Measurements from ENCODE around the gene EDC3.

The EDC3 gene

GRCh38 chr15:74595271-74595670 is 100.6 kb downstream of the EDC3 start:
- H3K9me2 ChIP-seq (replicated peaks; ENCODE audit: insufficient read depth, low read length), result no peaks in the 10 kb centered on the region
- TF ChIP-seq CTCF (IDR thresholded peaks at IDR 0.05; ENCODE audit: insufficient read depth, low read length, poor library complexity, severe bottlenecking) (no peak), EZH2phosphoT487 (conservative IDR thresholded peaks at IDR 0.05; ENCODE audit: low read length) (no peak)
- no peak overlapping the region for H3K9ac ChIP-seq (ENCODE audit: low read length)
- H4K20me1 ChIP-seq (ENCODE audit: low read depth, low read length), result no peaks in the 10 kb centered on the region
- H3K4me2 ChIP-seq (ENCODE audit: low read depth, low read length, poor library complexity, severe bottlenecking), result no peak overlapping the region
- H3K4me3 ChIP-seq (ENCODE audit: insufficient read depth, low read length, poor library complexity, severe bottlenecking), result no peak overlapping the region
- H3K36me3 ChIP-seq (ENCODE audit: low read length), result no peaks in the 10 kb centered on the region
- H3F3A ChIP-seq (ENCODE audit: insufficient read depth), result no peaks in the 10 kb centered on the region
- no peak overlapping the region for H3K27ac ChIP-seq (ENCODE audit: low read depth, low read length)
- H2AFZ ChIP-seq (ENCODE audit: low read depth, low read length, severe bottlenecking), result no peak overlapping the region
- H3K27me3 ChIP-seq (ENCODE audit: low read length), result no peaks in the 10 kb centered on the region
- H3K9me3 ChIP-seq (ENCODE audit: insufficient read depth, low read length), result no peaks in the 10 kb centered on the region
- H3K79me2 ChIP-seq (ENCODE audit: insufficient read depth, low read length), result no peaks in the 10 kb centered on the region

- Histone ChIP-seq H3K27me3 (ENCODE audit: low read length) (no peaks in the 10 kb centered on the region), H3F3A (ENCODE audit: insufficient read depth) (no peaks in the 10 kb centered on the region), H3K79me2 (ENCODE audit: insufficient read depth, low read length) (no peaks in the 10 kb centered on the region), H3K36me3 (ENCODE audit: low read length) (no peaks in the 10 kb centered on the region), H3K27ac (ENCODE audit: low read depth, low read length) (no peak overlapping the region), H3K9me2 (replicated peaks; ENCODE audit: insufficient read depth, low read length) (no peaks in the 10 kb centered on the region), H2AFZ (ENCODE audit: low read depth, low read length, severe bottlenecking) (no peak overlapping the region), H3K9me3 (ENCODE audit: insufficient read depth, low read length) (no peaks in the 10 kb centered on the region), H3K9ac (ENCODE audit: low read length) (no peak overlapping the region), H3K4me2 (ENCODE audit: low read depth, low read length, poor library complexity, severe bottlenecking) (no peak overlapping the region), H3K4me3 (ENCODE audit: insufficient read depth, low read length, poor library complexity, severe bottlenecking) (no peak overlapping the region), H4K20me1 (ENCODE audit: low read depth, low read length) (no peaks in the 10 kb centered on the region)
- TF ChIP-seq CTCF (IDR thresholded peaks at IDR 0.05; ENCODE audit: insufficient read depth, low read length, poor library complexity, severe bottlenecking), result no peak
- TF ChIP-seq EZH2phosphoT487 (conservative IDR thresholded peaks at IDR 0.05; ENCODE audit: low read length), result no peak
These were observed 101.4 kb downstream of the EDC3 start for GRCh38 chr15:74594455-74594854.

GRCh38 chr15:74593122-74593521 is 102.7 kb downstream of the EDC3 start:
- no peak overlapping the region for H3K4me3 ChIP-seq (ENCODE audit: insufficient read depth, low read length, poor library complexity, severe bottlenecking)
- H3K9me3 ChIP-seq (ENCODE audit: insufficient read depth, low read length), result no peaks in the 10 kb centered on the region
- H3K9me2 ChIP-seq (replicated peaks; ENCODE audit: insufficient read depth, low read length), result no peaks in the 10 kb centered on the region
- H3K36me3 ChIP-seq (ENCODE audit: low read length), result no peaks in the 10 kb centered on the region
- H3K4me2 ChIP-seq (ENCODE audit: low read depth, low read length, poor library complexity, severe bottlenecking), result no peak overlapping the region
- no peak overlapping the region for H3K9ac ChIP-seq (ENCODE audit: low read length)
- H4K20me1 ChIP-seq (ENCODE audit: low read depth, low read length), result no peaks in the 10 kb centered on the region
- no peaks in the 10 kb centered on the region for H3K27me3 ChIP-seq (ENCODE audit: low read length)
- H2AFZ ChIP-seq (ENCODE audit: low read depth, low read length, severe bottlenecking), result no peak overlapping the region
- no peak for TF ChIP-seq EZH2phosphoT487 (conservative IDR thresholded peaks at IDR 0.05; ENCODE audit: low read length)
- no peak for TF ChIP-seq CTCF (IDR thresholded peaks at IDR 0.05; ENCODE audit: insufficient read depth, low read length, poor library complexity, severe bottlenecking)
- no peaks in the 10 kb centered on the region for H3K79me2 ChIP-seq (ENCODE audit: insufficient read depth, low read length)
- H3K27ac ChIP-seq (ENCODE audit: low read depth, low read length), result no peak overlapping the region
- no peaks in the 10 kb centered on the region for H3F3A ChIP-seq (ENCODE audit: insufficient read depth)
